ENCODE data around the gene ADAM10.

Gene ADAM10

GRCh38 chr15:58690703-58691102 is 58.8 kb downstream of the ADAM10 start:
- TF ChIP-seq CTCF (IDR thresholded peaks at IDR 0.05; ENCODE audit: insufficient read depth, low read length, missing control alignments): no peak
- ChIA-PET POLR2A (no interaction called here), CTCF (no interaction called here)
- H3K4me3 ChIP-seq (ENCODE audit: low read depth, low read length): no peak overlapping the region
- no peak for DNase-seq (ENCODE audit: low read depth, low spot score)

GRCh38 chr15:58689646-58690045 is 59.9 kb downstream of the ADAM10 start:
- ChIA-PET CTCF (no interaction called here), POLR2A (no interaction called here)
- DNase-seq (ENCODE audit: low read depth, low spot score): no peak
- no peak overlapping the region for H3K4me3 ChIP-seq (ENCODE audit: low read depth, low read length)
- no peak for TF ChIP-seq CTCF (IDR thresholded peaks at IDR 0.05; ENCODE audit: insufficient read depth, low read length, missing control alignments)

DNA sequence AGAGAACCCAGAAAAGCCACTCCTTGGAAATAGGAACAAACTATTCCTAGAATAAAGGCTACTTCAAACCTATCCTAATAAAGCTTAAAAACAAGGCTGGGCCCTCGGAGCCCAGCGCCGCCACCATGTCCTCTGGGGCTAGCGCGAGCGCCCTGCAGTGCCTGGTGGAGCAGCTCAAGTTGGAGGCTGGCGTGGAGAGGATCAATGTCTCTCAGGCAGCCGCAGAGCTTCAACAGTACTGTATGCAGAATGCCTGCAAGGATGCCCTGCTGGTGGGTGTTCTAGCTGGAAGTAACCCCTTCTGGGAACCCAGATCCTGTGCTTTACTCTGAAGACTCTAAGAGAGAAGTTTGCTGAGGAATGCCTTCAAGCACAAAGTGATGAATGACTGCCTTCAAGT is 63.2 kb downstream of the ADAM10 start:
- no peak overlapping the region for H3K4me3 ChIP-seq (ENCODE audit: low read depth, low read length)
- no peak for TF ChIP-seq CTCF (IDR thresholded peaks at IDR 0.05; ENCODE audit: insufficient read depth, low read length, missing control alignments)
- no peak for DNase-seq (ENCODE audit: low read depth, low spot score)
- ChIA-PET CTCF (no interaction called here), POLR2A (no interaction called here)

- ChIA-PET POLR2A (no interaction called here), CTCF (interaction anchor here (0.9 kb wide), 1 partner anchor 457 kb away, joined by 3 read pairs; no protein-coding TSS in a partner anchor)
- no peak for DNase-seq (ENCODE audit: low read depth, low spot score)
- no peak for TF ChIP-seq CTCF (IDR thresholded peaks at IDR 0.05; ENCODE audit: insufficient read depth, low read length, missing control alignments)
- H3K4me3 ChIP-seq (ENCODE audit: low read depth, low read length): no peak overlapping the region
These were observed 64.8 kb downstream of the ADAM10 start for GRCh38 chr15:58684751-58685150.

GRCh38 chr15:58684036-58684710 is 65.3 kb downstream of the ADAM10 start:
- DNase-seq (ENCODE audit: low read depth, low spot score): no peak
- no peak for TF ChIP-seq CTCF (IDR thresholded peaks at IDR 0.05; ENCODE audit: insufficient read depth, low read length, missing control alignments)
- H3K4me3 ChIP-seq (ENCODE audit: low read depth, low read length): no peak overlapping the region
- ChIA-PET POLR2A (no interaction called here), CTCF (interaction anchor here (0.9 kb wide), 1 partner anchor 456 kb away, joined by 3 read pairs; no protein-coding TSS in a partner anchor)

DNA sequence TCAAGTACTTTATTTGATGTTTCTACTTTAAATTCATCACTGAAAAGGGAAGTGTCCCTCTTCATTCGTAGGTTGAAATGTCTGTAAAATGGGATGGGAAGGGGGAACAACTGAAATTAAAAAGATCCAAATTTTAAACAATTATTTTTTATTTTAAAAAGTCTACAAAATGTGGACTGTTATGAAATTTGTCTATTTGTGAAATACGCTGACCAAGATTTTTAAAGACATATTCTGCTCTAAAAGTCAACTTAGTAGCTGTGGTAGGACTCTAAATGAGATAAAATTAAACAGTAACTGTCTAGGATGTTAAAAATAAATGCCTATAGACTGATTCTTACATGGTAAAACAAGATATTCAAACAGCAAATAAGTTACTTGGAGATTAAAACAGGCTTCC is 67.3 kb downstream of the ADAM10 start:
- ChIA-PET CTCF (no interaction called here), POLR2A (no interaction called here)
- TF ChIP-seq CTCF (IDR thresholded peaks at IDR 0.05; ENCODE audit: insufficient read depth, low read length, missing control alignments): no peak
- DNase-seq (ENCODE audit: low read depth, low spot score): no peak
- H3K4me3 ChIP-seq (ENCODE audit: low read depth, low read length): no peak overlapping the region

Data from AG04449 (cell line).